IMR-90 (cell line): ENCODE results near the gene TRA2B.

Source experiments
- BHLHE40 ChIP-seq: fragments of 150-350 bp; IDR thresholded peaks from 2 replicates; pipeline ENCODE4 v1.6.1; 2016; ENCODE audit warnings: mild to moderate bottlenecking, low read depth, low read length
- CEBPB ChIP-seq: IDR thresholded peaks from 2 replicates; pipeline ENCODE4 v1.6.1; 2012; ENCODE audit warnings: low read depth, low read length, improper control_type of control experiment
- CHD1 ChIP-seq: IDR thresholded peaks from 2 replicates; pipeline ENCODE4 v1.6.1; 2012; ENCODE audit warnings: low read depth, low read length, improper control_type of control experiment
- MAFK ChIP-seq: IDR thresholded peaks from 2 replicates; pipeline ENCODE4 v1.6.1; 2012; ENCODE audit warnings: low read depth, low read length, improper control_type of control experiment
- MXI1 ChIP-seq: IDR thresholded peaks from 2 replicates; pipeline ENCODE4 v1.6.1; 2012; ENCODE audit warnings: low read depth, mild to moderate bottlenecking, low read length, moderate library complexity, borderline replicate concordance
- NFE2L2 ChIP-seq: fragments of 150-350 bp; IDR thresholded peaks from 2 replicates; pipeline ENCODE4 v1.6.1; 2016; ENCODE audit warnings: low read depth, mild to moderate bottlenecking, low read length
- POLR2A ChIP-seq: IDR thresholded peaks from 2 replicates; pipeline ENCODE4 v1.6.1; 2012; ENCODE audit warnings: mild to moderate bottlenecking, low read depth, low read length
- RAD21 ChIP-seq: IDR thresholded peaks from 2 replicates; pipeline ENCODE4 v1.6.1; 2012; ENCODE audit warnings: low read length, improper control_type of control experiment
- RCOR1 ChIP-seq: IDR thresholded peaks from 2 replicates; pipeline ENCODE4 v1.6.1; 2012; ENCODE audit warnings: mild to moderate bottlenecking, low read length, improper control_type of control experiment; ENCODE audit not compliant: insufficient replicate concordance
- RFX5 ChIP-seq: IDR thresholded peaks from 2 replicates; pipeline ENCODE4 v1.8.0; 2012; ENCODE audit warnings: low read depth, mild to moderate bottlenecking, low read length, moderate library complexity
- SMC3 ChIP-seq: fragments of 150-350 bp; IDR thresholded peaks from 2 replicates; pipeline ENCODE4 v1.6.1; 2016; ENCODE audit warnings: low read depth, mild to moderate bottlenecking, antibody characterized with exemption, low read length, moderate library complexity
- TF ChIP-seq, protein P1 (sequence below): conservative IDR thresholded peaks from 2 replicates; pipeline ENCODE4 v1.5.1; 2012; ENCODE audit warnings: mild to moderate bottlenecking, low read depth, low read length, improper control_type of control experiment
- TF ChIP-seq, protein P2 (sequence below): fragments of 150-350 bp; IDR thresholded peaks from 2 replicates; pipeline ENCODE4 v1.6.1; 2017; ENCODE audit warnings: mild to moderate bottlenecking, antibody characterized with exemption, low read length, low read depth
- TF ChIP-seq, protein P3 (sequence below): fragments of 150-350 bp; IDR thresholded peaks from 2 replicates; pipeline ENCODE4 v1.6.1; 2016; ENCODE audit warnings: low read depth, mild to moderate bottlenecking, low read length, moderate library complexity, borderline replicate concordance

DNA sequence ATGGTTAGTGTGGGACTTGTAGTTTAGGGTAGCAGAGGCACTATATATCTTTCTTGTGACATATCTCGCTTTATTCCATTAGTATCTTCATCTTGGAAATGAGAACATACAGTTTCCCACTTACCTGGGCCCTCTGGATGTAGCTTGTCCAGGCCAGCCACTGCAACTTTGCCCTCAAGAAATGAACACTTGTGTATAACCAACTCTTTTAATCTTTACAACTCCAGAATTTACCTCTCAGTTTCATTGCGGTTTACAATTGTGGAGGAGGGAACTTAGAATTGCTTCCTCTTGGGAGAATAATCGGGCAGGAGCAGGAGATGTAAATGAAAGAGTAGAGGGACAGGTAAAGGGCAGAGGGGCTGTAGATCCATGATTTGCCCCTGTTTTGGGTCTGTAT is 18.4 kb upstream of the TRA2B start:
- TF ChIP-seq, protein P1, sequence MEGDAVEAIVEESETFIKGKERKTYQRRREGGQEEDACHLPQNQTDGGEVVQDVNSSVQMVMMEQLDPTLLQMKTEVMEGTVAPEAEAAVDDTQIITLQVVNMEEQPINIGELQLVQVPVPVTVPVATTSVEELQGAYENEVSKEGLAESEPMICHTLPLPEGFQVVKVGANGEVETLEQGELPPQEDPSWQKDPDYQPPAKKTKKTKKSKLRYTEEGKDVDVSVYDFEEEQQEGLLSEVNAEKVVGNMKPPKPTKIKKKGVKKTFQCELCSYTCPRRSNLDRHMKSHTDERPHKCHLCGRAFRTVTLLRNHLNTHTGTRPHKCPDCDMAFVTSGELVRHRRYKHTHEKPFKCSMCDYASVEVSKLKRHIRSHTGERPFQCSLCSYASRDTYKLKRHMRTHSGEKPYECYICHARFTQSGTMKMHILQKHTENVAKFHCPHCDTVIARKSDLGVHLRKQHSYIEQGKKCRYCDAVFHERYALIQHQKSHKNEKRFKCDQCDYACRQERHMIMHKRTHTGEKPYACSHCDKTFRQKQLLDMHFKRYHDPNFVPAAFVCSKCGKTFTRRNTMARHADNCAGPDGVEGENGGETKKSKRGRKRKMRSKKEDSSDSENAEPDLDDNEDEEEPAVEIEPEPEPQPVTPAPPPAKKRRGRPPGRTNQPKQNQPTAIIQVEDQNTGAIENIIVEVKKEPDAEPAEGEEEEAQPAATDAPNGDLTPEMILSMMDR = no peak
- no peak for TF ChIP-seq RAD21
- TF ChIP-seq CEBPB = no peak
- TF ChIP-seq MAFK = no peak
- TF ChIP-seq, protein P2, sequence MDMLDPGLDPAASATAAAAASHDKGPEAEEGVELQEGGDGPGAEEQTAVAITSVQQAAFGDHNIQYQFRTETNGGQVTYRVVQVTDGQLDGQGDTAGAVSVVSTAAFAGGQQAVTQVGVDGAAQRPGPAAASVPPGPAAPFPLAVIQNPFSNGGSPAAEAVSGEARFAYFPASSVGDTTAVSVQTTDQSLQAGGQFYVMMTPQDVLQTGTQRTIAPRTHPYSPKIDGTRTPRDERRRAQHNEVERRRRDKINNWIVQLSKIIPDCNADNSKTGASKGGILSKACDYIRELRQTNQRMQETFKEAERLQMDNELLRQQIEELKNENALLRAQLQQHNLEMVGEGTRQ = no peak
- TF ChIP-seq RCOR1 = no peak
- TF ChIP-seq, protein P3, sequence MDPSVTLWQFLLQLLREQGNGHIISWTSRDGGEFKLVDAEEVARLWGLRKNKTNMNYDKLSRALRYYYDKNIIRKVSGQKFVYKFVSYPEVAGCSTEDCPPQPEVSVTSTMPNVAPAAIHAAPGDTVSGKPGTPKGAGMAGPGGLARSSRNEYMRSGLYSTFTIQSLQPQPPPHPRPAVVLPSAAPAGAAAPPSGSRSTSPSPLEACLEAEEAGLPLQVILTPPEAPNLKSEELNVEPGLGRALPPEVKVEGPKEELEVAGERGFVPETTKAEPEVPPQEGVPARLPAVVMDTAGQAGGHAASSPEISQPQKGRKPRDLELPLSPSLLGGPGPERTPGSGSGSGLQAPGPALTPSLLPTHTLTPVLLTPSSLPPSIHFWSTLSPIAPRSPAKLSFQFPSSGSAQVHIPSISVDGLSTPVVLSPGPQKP = no peak
- TF ChIP-seq POLR2A = no peak
- TF ChIP-seq RFX5 = no peak
- no peak for TF ChIP-seq SMC3
- TF ChIP-seq BHLHE40 = no peak
- TF ChIP-seq NFE2L2 = no peak
- no peak for TF ChIP-seq MXI1
- no peak for TF ChIP-seq CHD1
